GM23338 (cell line): ENCODE data around the gene TMEM176B. TPM values are rescaled to one million over a fixed set of nuclear protein-coding genes. Genes with fewer than 3 reads are reported as not detected.

Experiments used
- ZNF331 ChIP-seq: fragments of 250-450 bp; sonication (Bioruptor Pico); IDR thresholded peaks from 2 replicates; pipeline ENCODE4 v1.5.0; 2020; ENCODE audit warnings: low read depth, mild to moderate bottlenecking, moderate library complexity
- polyA plus RNA-seq: library from polyadenylated mRNA; unstranded; fragments of >200 nt; fragmentation: Nextera tagmentation; extraction: Ambion mirVana; gene quantifications from 2 replicates; pipeline ENCODE4 v1.2.1, GENCODE V29; 2016
- total RNA-seq: library from RNA; depleted of rRNA; stranded (reverse); fragments of >200 nt; shearing (Covaris generic); gene quantifications from 2 replicates; pipeline ENCODE4 v1.2.3, GENCODE V29; 2014
- TF ChIP-seq, protein P1 (sequence below): fragments of 250-450 bp; sonication (Bioruptor Pico); IDR thresholded peaks from 2 replicates; pipeline ENCODE4 v1.5.0; 2020; ENCODE audit warnings: mild to moderate bottlenecking, moderate library complexity
- TF ChIP-seq, protein P2 (sequence below): IDR thresholded peaks from one replicate; pipeline ENCODE4 v1.6.1; 2018; ENCODE audit warnings: antibody characterized with exemption; ENCODE audit not compliant: unreplicated experiment
- TF ChIP-seq, protein P3 (sequence below): IDR thresholded peaks from 2 replicates; pipeline ENCODE4 v1.6.1; 2016; ENCODE audit warnings: antibody characterized with exemption

Gene TMEM176B
- total and polyA plus RNA-seq, 2 experiments from 2014 or later: 0.35 to 0.42 TPM

DNA sequence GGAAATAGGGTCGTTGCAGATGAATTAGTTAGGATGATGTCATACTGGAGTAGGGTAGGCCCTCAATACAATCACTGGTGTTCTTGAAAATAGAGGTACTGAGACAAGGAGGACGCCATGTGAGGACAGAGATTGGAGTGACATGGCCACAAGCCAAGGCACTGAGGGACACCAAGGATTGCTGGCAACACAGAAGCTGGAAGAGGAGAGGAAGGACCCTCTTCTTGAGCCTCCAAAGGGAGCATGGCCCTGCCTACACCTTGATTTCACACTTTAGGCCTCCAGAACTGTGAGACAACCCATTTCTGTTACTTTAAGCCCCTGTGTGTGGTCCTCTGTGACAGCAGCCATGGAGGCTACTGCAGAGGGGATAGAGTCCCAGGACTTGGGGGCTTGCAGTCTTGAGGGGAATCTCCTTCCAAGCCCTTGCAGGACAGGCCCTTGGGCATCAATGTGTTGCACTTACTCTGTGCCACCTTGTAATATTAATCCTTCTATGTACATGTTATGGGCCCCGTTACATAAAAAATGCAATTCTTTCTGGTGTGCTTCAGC is 48.5 kb upstream of the TMEM176B start (continued):
- TF ChIP-seq, protein P1, sequence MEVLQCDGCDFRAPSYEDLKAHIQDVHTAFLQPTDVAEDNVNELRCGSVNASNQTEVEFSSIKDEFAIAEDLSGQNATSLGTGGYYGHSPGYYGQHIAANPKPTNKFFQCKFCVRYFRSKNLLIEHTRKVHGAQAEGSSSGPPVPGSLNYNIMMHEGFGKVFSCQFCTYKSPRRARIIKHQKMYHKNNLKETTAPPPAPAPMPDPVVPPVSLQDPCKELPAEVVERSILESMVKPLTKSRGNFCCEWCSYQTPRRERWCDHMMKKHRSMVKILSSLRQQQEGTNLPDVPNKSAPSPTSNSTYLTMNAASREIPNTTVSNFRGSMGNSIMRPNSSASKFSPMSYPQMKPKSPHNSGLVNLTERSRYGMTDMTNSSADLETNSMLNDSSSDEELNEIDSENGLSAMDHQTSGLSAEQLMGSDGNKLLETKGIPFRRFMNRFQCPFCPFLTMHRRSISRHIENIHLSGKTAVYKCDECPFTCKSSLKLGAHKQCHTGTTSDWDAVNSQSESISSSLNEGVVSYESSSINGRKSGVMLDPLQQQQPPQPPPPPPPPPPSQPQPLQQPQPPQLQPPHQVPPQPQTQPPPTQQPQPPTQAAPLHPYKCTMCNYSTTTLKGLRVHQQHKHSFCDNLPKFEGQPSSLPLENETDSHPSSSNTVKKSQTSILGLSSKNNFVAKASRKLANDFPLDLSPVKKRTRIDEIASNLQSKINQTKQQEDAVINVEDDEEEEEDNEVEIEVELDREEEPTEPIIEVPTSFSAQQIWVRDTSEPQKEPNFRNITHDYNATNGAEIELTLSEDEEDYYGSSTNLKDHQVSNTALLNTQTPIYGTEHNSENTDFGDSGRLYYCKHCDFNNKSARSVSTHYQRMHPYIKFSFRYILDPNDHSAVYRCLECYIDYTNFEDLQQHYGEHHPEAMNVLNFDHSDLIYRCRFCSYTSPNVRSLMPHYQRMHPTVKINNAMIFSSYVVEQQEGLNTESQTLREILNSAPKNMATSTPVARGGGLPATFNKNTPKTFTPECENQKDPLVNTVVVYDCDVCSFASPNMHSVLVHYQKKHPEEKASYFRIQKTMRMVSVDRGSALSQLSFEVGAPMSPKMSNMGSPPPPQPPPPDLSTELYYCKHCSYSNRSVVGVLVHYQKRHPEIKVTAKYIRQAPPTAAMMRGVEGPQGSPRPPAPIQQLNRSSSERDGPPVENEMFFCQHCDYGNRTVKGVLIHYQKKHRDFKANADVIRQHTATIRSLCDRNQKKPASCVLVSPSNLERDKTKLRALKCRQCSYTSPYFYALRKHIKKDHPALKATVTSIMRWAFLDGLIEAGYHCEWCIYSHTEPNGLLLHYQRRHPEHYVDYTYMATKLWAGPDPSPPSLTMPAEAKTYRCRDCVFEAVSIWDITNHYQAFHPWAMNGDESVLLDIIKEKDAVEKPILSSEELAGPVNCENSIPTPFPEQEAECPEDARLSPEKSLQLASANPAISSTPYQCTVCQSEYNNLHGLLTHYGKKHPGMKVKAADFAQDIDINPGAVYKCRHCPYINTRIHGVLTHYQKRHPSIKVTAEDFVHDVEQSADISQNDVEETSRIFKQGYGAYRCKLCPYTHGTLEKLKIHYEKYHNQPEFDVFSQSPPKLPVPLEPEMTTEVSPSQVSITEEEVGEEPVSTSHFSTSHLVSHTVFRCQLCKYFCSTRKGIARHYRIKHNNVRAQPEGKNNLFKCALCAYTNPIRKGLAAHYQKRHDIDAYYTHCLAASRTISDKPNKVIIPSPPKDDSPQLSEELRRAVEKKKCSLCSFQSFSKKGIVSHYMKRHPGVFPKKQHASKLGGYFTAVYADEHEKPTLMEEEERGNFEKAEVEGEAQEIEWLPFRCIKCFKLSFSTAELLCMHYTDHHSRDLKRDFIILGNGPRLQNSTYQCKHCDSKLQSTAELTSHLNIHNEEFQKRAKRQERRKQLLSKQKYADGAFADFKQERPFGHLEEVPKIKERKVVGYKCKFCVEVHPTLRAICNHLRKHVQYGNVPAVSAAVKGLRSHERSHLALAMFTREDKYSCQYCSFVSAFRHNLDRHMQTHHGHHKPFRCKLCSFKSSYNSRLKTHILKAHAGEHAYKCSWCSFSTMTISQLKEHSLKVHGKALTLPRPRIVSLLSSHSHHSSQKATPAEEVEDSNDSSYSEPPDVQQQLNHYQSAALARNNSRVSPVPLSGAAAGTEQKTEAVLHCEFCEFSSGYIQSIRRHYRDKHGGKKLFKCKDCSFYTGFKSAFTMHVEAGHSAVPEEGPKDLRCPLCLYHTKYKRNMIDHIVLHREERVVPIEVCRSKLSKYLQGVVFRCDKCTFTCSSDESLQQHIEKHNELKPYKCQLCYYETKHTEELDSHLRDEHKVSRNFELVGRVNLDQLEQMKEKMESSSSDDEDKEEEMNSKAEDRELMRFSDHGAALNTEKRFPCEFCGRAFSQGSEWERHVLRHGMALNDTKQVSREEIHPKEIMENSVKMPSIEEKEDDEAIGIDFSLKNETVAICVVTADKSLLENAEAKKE (CRISPR knock-in tag): no peak
- TF ChIP-seq ZNF331 (CRISPR knock-in tag): no peak
- TF ChIP-seq, protein P2, sequence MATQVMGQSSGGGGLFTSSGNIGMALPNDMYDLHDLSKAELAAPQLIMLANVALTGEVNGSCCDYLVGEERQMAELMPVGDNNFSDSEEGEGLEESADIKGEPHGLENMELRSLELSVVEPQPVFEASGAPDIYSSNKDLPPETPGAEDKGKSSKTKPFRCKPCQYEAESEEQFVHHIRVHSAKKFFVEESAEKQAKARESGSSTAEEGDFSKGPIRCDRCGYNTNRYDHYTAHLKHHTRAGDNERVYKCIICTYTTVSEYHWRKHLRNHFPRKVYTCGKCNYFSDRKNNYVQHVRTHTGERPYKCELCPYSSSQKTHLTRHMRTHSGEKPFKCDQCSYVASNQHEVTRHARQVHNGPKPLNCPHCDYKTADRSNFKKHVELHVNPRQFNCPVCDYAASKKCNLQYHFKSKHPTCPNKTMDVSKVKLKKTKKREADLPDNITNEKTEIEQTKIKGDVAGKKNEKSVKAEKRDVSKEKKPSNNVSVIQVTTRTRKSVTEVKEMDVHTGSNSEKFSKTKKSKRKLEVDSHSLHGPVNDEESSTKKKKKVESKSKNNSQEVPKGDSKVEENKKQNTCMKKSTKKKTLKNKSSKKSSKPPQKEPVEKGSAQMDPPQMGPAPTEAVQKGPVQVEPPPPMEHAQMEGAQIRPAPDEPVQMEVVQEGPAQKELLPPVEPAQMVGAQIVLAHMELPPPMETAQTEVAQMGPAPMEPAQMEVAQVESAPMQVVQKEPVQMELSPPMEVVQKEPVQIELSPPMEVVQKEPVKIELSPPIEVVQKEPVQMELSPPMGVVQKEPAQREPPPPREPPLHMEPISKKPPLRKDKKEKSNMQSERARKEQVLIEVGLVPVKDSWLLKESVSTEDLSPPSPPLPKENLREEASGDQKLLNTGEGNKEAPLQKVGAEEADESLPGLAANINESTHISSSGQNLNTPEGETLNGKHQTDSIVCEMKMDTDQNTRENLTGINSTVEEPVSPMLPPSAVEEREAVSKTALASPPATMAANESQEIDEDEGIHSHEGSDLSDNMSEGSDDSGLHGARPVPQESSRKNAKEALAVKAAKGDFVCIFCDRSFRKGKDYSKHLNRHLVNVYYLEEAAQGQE: no peak
- TF ChIP-seq, protein P3, sequence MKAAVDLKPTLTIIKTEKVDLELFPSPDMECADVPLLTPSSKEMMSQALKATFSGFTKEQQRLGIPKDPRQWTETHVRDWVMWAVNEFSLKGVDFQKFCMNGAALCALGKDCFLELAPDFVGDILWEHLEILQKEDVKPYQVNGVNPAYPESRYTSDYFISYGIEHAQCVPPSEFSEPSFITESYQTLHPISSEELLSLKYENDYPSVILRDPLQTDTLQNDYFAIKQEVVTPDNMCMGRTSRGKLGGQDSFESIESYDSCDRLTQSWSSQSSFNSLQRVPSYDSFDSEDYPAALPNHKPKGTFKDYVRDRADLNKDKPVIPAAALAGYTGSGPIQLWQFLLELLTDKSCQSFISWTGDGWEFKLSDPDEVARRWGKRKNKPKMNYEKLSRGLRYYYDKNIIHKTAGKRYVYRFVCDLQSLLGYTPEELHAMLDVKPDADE: no peak
